OCI-LY3 (cell line): Measurements from ENCODE around the gene SLC25A25.
"Not testable (repeated sequence)": the region's sequence is repeated elsewhere in the genome, so short reads cannot be mapped to it uniquely, and the experiment has no call there.

Source experiments
- H2AFZ ChIP-seq: fragments of 200-600, 300-600 bp; shearing (Covaris generic); 2 replicates; pipeline ENCODE4 v1.6.0; 2014; ENCODE audit warnings: antibody characterized with exemption, low read depth, low read length
- H3K27ac ChIP-seq: fragments of 200-600, 300-600 bp; sonication (generic); 2 replicates; pipeline ENCODE4 v1.5.1; 2014; ENCODE audit warnings: mild to moderate bottlenecking, low read length, moderate library complexity, mixed read lengths
- H3K27me3 ChIP-seq: fragments of 200-600, 300-600 bp; sonication (generic); 2 replicates; pipeline ENCODE4 v1.6.1; 2014; ENCODE audit warnings: low read depth, low read length, mixed read lengths
- H3K36me3 ChIP-seq: fragments of 200-600, 300-600 bp; sonication (generic); replicated peaks from 2 replicates; pipeline ENCODE3; 2014; ENCODE audit warnings: low read depth, low read length, mixed read lengths
- H3K4me1 ChIP-seq: fragments of 300-600, 200-600 bp; sonication (generic); 2 replicates; pipeline ENCODE4 v1.6.1; 2014; ENCODE audit warnings: low read length, mixed read lengths
- H3K4me2 ChIP-seq: fragments of 200-600, 300-600 bp; sonication (generic); 2 replicates; pipeline ENCODE4 v1.6.1; 2014; ENCODE audit warnings: low read length, mixed read lengths
- H3K4me3 ChIP-seq: fragments of 300-600, 200-600 bp; sonication (generic); 2 replicates; pipeline ENCODE4 v1.5.1; 2014; ENCODE audit warnings: antibody characterized with exemption, mild to moderate bottlenecking, low read length, moderate library complexity
- H3K79me2 ChIP-seq: fragments of 300-600, 200-600 bp; shearing (Covaris generic); 2 replicates; pipeline ENCODE4 v1.6.1; 2014; ENCODE audit warnings: mild to moderate bottlenecking, low read length, mixed read lengths
- H3K9ac ChIP-seq: fragments of 300-600, 200-600 bp; shearing (Covaris generic); 2 replicates; pipeline ENCODE4 v1.6.0; 2014; ENCODE audit warnings: mild to moderate bottlenecking, low read length, moderate library complexity
- H3K9me3 ChIP-seq: fragments of 200-600, 300-600 bp; shearing (Covaris generic); 2 replicates; pipeline ENCODE4 v1.6.1; 2014; ENCODE audit warnings: low read length, mixed read lengths; ENCODE audit not compliant: insufficient read depth
- H4K20me1 ChIP-seq: fragments of 200-600, 300-600 bp; sonication (generic); 2 replicates; pipeline ENCODE4 v1.6.1; 2016; ENCODE audit warnings: low read length, mixed read lengths; ENCODE audit not compliant: insufficient read depth
- EZH2phosphoT487 ChIP-seq: fragments of 200-600 bp; shearing (Covaris generic); IDR thresholded peaks from 2 replicates; pipeline ENCODE4 v1.6.1; 2018; ENCODE audit warnings: antibody characterized with exemption, mixed run types, low read depth
- TF ChIP-seq, protein P1 (sequence below): fragments of 200-600, 300-600 bp; sonication (generic); IDR thresholded peaks from 2 replicates; pipeline ENCODE4 v1.5.1; 2014; ENCODE audit warnings: antibody characterized with exemption, low read length, low read depth

The SLC25A25 gene

DNA sequence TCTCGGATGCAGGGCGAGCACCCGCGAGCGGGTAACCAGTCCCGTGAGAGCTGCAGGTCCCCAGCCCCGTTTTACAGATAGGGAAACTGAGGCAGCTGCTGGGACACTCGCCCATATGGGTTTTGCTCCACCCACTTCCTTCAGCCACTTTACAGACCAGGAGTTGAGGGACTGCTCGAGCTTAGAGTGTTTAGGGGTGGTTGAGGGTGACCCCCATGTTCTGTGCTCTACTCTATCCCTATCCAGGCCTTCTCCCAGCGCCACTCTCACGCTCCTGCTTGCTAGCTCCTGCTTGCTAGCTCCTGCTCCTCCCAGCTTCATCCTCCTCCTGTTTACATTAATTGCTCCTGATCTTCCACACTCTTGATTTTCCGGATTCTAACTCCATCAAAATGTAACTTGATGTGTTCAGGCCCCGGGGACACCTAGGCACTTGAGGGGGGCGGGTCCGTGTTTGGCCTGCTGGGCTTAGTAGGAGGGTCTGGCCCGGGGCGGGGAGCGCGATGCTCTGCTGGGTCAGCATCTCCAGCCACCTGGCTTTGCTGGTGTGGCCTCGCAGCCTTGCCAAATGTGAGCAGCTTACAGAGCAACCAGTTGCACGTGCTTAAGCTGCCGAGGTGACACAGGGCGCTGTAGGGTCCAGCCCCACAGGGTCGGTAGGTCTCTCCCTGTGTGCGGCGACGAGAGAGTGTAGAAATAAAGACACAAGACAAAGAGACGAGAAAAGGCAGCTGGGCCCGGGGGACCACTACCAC is 61.0 kb downstream of the SLC25A25 start:
- no peak overlapping the region for H3K27ac ChIP-seq
- H3K4me1 ChIP-seq: peaks cover 22% of the 10 kb centered on the region
- peak overlapping the region; percentile 88 for H2AFZ ChIP-seq
- H3K27me3 ChIP-seq: peaks cover 21% of the 10 kb centered on the region
- TF ChIP-seq, protein P1, sequence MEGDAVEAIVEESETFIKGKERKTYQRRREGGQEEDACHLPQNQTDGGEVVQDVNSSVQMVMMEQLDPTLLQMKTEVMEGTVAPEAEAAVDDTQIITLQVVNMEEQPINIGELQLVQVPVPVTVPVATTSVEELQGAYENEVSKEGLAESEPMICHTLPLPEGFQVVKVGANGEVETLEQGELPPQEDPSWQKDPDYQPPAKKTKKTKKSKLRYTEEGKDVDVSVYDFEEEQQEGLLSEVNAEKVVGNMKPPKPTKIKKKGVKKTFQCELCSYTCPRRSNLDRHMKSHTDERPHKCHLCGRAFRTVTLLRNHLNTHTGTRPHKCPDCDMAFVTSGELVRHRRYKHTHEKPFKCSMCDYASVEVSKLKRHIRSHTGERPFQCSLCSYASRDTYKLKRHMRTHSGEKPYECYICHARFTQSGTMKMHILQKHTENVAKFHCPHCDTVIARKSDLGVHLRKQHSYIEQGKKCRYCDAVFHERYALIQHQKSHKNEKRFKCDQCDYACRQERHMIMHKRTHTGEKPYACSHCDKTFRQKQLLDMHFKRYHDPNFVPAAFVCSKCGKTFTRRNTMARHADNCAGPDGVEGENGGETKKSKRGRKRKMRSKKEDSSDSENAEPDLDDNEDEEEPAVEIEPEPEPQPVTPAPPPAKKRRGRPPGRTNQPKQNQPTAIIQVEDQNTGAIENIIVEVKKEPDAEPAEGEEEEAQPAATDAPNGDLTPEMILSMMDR: no peak
- no peak for TF ChIP-seq EZH2phosphoT487
- peaks cover 6% of the 10 kb centered on the region; the same call in 1 of the 2 replicates for H4K20me1 ChIP-seq
- H3K4me2 ChIP-seq: peak overlapping the region; percentile 98
- H3K9ac ChIP-seq: peak overlapping the region; percentile 94
- no peaks in the 10 kb centered on the region for H3K9me3 ChIP-seq
- H3K4me3 ChIP-seq: peak overlapping the region; percentile 87
- H3K79me2 ChIP-seq: peaks cover 37% of the 10 kb centered on the region
- peaks cover 7% of the 10 kb centered on the region for H3K36me3 ChIP-seq

DNA sequence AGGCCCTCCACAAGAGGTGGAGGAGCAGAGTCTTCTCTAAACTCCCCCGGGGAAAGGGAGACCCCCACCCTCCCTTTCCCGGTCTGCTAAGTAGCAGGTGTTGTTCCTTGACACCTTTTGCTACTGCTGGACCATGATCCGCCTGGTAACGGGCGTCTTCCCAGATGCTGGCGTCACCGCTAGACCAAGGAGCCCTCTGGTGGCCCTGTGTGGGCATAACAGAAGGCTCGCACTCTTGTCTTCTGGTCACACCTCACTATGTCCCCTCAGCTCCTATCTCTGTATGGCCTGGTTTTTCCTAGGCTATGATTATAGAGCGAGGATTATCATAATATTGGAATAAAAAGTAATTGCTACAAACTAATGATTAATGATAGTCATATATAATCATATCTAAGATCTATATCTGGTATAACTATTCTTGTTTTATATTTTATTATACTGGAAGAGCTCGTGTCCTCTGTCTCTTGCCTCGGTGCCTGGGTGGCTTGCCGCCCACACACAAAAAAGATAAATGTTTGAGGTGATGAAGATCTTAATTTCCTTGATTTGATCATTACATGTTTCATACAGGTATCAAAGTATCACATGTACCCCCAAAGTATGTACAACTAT is 62.1 kb downstream of the SLC25A25 start:
- H3K79me2 ChIP-seq: peaks cover 28% of the 10 kb centered on the region
- not testable (repeated sequence) for H3K9ac ChIP-seq, H3K4me3 ChIP-seq, H3K27ac ChIP-seq, H2AFZ ChIP-seq, H3K4me2 ChIP-seq, H3K36me3 ChIP-seq, H4K20me1 ChIP-seq, H3K9me3 ChIP-seq
- TF ChIP-seq, protein P1: 0 out of 2 replicates have a peak, but pooled peaks have one; percentile 9
- peaks cover 16% of the 10 kb centered on the region for H3K4me1 ChIP-seq
- peaks cover 21% of the 10 kb centered on the region for H3K27me3 ChIP-seq

DNA sequence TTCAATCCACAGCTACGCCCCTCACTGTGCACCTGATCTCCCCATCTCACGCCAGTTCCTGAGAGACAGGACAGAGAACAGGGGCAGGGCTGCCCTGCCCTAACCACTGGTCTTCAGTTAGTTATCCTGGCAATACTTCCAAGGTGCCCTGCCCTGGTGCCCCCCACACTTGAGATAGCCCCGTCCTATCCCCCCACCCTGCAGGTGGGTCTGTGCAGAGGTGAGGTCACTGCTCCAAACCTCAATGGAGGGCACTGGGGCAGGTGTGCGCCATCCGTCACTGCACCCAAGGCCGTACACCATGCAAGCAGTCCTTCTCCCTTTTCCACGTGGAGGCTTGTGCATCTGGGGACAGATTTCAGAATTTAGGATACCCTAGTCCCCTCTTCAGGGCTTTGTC is 62.6 kb downstream of the SLC25A25 start:
- peaks cover 11% of the 10 kb centered on the region for H3K4me1 ChIP-seq
- H3K27ac ChIP-seq, H3K4me3 ChIP-seq, H3K9me3 ChIP-seq, H3K4me2 ChIP-seq, H3K9ac ChIP-seq, H4K20me1 ChIP-seq, H3K36me3 ChIP-seq, H2AFZ ChIP-seq: not testable (repeated sequence)
- H3K79me2 ChIP-seq: peaks cover 22% of the 10 kb centered on the region
- peaks cover 21% of the 10 kb centered on the region for H3K27me3 ChIP-seq

DNA sequence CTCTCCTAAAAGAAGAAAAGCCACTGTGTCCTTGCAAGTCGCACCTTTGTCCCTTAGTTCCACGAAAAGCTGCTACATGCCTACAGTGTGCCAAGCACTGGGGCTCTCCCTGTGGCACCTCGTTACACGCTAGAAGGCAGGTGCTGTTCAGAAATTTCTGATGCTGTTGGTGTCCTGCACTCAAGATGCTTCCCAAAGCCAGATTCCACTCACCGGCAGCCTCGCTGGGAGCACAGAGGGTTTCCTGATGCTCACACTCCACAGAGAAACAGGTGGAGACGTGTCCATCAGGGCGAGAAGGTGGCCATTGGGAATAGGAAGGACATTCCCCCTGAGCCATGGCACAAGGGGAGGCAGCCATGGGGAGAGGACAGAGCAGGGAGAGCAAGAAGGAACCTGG is 63.3 kb downstream of the SLC25A25 start:
- H3K27ac ChIP-seq, H3K4me3 ChIP-seq, H3K4me2 ChIP-seq, H3K9me3 ChIP-seq, H4K20me1 ChIP-seq, H3K9ac ChIP-seq, H3K36me3 ChIP-seq, H3K4me1 ChIP-seq, H2AFZ ChIP-seq: not testable (repeated sequence)
- Histone ChIP-seq H3K79me2 (peaks cover 15% of the 10 kb centered on the region), H3K27me3 (peaks cover 21% of the 10 kb centered on the region)

DNA sequence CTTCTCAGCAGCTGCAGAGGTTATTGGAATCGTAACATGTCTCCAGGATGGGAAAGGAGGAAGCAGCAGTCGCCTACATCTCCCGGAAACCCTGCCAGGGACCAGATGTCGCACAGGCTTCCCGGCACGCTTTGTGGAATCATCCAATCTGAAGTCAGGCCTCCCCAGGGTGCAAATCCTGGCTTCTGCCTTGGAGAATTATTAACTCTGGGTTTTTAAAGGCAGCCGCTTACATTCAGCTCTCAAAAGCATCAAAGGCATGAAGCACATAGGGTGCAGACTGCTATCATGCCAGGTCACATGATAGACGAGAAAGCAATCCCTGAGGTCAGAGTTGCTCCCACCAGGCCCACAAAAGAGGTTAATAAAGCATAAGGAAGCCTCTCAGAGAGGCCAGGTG is 64.1 kb downstream of the SLC25A25 start:
- not testable (repeated sequence) for H3K4me3 ChIP-seq, H3K9ac ChIP-seq, H3K36me3 ChIP-seq, H3K4me1 ChIP-seq, H3K79me2 ChIP-seq, H3K27ac ChIP-seq, H2AFZ ChIP-seq, H3K4me2 ChIP-seq, H3K9me3 ChIP-seq, H4K20me1 ChIP-seq
- peaks cover 21% of the 10 kb centered on the region for H3K27me3 ChIP-seq

DNA sequence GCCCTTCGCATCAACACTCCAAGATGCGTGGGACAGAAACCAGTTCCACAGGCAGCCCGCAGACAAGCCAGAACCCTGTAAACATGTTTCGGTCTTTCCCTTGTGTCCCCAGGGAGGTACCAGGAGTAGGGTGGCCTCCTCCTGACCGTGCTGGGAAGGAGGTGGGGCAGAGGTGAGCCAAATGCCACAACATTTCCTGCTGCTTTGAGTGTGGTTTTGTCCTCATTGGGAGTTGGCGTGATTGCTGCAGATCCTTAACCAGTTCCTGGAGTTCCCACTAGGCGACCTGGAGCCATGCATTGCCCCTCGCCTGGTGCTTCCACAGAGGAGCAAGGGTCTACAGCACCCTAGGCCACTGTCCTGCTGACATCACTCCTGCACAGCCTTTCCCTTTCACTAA is 67.5 kb downstream of the SLC25A25 start:
- not testable (repeated sequence) for H4K20me1 ChIP-seq, H3K9me3 ChIP-seq, H2AFZ ChIP-seq, H3K36me3 ChIP-seq, H3K4me1 ChIP-seq, H3K4me2 ChIP-seq, H3K27ac ChIP-seq, H3K4me3 ChIP-seq, H3K79me2 ChIP-seq, H3K9ac ChIP-seq
- peaks cover 21% of the 10 kb centered on the region for H3K27me3 ChIP-seq
